Suppressor macrophage (primary cell): ENCODE results near the gene LSM12.
A peak's percentile ranks its signal among the peaks of the same experiment; 100 is the strongest.

Experiments used
- DNase-seq, 4 experiments: peaks; one replicate each; pipeline ENCODE4 v3.0.0-alpha.2; 2020 to 2022

LSM12 gene

DNA sequence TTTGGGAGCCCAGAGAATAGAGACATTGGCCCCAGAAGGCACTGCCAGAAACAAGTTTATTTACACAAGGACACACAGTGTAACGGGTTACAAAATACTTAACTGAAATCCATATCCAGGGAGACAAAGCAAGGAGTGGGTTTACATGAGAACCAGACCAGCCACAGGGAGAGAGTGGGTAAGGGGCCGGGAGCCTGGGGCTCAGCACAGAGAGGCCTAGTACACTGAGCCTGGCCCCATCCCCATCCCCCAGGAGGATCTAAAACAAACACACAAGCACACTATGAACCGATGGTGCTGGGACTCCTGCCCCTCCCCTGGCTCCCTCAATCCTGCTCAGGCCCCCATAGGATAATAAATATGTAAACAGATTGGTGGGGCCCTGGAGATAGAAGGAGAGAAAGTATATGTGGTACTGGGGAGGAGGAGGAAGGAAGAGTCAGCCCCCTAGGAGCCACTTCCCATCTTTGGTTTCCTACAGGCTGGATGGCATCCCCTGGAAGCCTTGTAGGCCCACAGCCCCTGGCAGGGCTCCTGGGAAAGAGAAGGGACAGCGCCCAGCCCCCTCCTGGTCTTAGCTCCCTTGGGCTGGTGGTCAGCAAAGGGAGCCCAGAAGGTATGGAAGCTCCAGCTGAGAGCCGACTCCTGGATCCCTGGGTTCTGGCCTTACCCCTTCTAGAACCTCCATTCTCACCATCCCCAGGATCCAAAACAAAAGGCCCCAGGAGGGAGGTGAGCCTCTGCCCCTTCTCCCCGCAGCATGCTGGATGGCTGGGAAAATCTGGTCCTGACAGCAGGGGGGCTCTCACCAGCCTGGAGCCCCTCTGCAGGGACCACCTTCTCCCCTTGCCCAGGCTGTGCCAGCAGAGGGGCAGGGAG is 10.5 kb upstream of the LSM12 start:
- DNase-seq, result no peak

- no peak for DNase-seq
Observed at GRCh38 chr17:44075598-44076293, 9.3 kb upstream of the LSM12 start.

DNA sequence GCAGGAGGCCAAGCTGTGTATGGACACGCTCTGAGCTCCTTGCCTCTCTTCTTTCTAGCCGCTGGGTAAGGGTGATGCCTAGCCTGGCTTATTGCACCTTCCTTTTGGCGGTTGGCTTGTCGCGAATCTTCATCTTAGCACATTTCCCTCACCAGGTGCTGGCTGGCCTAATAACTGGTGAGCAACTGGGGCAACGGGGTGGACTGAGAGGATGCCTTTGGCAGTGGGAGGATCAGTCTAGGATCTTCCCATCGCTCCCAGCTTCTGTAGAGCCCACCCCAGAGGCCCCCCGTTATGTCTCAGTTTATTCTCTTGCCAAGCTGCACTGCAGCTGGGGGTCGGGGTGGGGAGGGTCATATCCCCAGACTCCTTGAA is 8.4 kb upstream of the LSM12 start:
- DNase-seq, result no peak

- no peak for DNase-seq
Observed at GRCh38 chr17:44074231-44074910, 7.9 kb upstream of the LSM12 start.

GRCh38 chr17:44071772-44072171 is 5.3 kb upstream of the LSM12 start:
- DNase-seq, result peak in 3 of 4 experiments; percentile 33 to 46 (median 45)

DNA sequence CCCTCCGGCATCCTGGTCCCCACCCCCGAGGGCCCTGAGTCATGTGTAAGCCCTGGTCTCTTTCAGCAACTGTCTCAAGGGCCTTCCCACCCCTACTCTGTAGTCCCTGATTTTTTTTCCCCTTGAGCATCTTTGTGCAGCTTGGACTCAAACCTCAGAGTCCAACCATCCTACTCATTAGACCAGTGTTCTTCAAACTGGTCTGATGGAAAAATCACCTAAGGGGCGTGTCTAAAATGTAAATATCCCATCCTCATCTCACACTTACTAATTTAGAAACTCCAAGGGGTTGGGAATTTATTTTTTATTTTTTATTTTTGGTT is 4.7 kb upstream of the LSM12 start:
- DNase-seq, result no peak

DNA sequence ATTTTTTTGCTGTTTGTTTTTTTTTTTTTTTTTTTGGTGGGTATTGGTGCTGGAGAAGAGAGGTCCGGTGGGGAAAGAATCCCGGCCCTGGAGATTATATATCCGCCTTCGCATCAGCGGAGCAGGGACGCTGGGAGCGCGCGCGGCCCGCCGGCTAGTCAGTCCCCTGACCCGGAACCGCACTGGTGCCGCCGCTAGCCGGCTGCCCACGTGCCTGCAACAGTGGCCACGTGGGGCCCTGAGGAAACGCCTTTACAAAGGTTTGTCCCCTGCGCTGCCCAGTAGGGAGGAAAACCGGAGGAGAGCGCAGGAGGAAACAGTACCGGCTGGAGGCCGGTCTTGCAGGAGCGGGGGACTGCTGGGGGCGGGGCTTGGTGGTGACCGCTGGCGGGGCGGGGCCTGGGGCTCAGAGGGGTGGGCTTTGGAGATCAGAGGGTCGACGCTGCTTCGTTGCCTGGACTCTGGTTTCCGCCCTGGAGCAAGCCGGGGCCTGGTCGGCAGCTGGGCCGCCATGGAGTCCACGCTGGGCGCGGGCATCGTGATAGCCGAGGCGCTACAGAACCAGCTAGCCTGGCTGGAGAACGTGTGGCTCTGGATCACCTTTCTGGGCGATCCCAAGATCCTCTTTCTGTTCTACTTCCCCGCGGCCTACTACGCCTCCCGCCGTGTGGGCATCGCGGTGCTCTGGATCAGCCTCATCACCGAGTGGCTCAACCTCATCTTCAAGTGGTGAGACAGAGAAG is 4.2 kb upstream of the LSM12 start, which contains the start of gene G6PC3:
G6PC3 (plus strand) TSS at position 281 of the 743 bp plus-strand sequence; CDS start at position 512, 231 bp downstream.
- DNase-seq, result peak; percentile 96 to 98 (median 98)

- DNase-seq, result peak; percentile 43 to 72 (median 64)
Observed at GRCh38 chr17:44069974-44070454, 3.5 kb upstream of the LSM12 start.

GRCh38 chr17:44067545-44067940 is 1.1 kb upstream of the LSM12 start:
- DNase-seq, result peak; percentile 26 to 68 (median 48)

- DNase-seq, result no peak
Observed at GRCh38 chr17:44065668-44066203, 735 bp downstream of the LSM12 start.

- DNase-seq, result no peak
Observed at GRCh38 chr17:44063704-44064639, 2.5 kb downstream of the LSM12 start.

DNA sequence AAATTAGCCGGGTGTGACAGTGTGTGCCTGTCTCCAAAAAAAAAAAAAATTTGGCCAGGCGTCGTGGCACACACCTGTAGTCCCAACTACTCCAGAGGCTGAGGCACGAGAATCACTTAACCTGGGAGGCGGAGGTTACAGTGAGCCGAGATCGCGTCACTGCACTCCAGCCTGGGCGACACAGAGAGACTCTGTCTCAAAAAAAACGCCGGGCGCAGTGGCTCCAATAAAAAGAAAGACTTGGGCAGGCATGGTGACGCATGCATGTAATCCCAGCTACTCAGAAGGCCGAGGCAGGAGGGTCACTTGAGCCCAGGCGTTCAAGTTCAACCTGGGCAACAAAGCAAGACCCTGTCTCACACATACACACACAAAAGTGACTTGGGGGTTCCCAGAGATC is 3.6 kb downstream of the LSM12 start:
- DNase-seq, result no peak

DNA sequence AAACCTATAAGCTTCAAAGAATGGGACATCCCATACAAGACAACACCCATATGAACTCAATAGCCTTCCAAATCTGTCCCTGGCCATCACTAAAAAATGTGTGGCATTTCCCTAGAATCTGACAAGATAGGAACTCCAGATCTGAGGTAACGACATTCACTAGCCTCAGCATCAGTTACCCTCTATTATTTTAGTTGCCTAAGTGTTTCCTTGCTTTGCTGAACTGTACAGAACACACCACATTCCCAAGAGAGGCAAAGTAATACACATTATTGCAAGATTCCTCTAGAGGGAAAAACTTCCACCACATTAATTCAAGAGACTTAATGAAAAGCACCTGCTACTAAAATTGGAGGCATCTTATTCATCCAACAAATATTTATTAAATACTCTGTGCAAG is 5.0 kb downstream of the LSM12 start:
- no peak for DNase-seq

- DNase-seq, result no peak
Observed at GRCh38 chr17:44059101-44059892, 7.2 kb downstream of the LSM12 start.

DNA sequence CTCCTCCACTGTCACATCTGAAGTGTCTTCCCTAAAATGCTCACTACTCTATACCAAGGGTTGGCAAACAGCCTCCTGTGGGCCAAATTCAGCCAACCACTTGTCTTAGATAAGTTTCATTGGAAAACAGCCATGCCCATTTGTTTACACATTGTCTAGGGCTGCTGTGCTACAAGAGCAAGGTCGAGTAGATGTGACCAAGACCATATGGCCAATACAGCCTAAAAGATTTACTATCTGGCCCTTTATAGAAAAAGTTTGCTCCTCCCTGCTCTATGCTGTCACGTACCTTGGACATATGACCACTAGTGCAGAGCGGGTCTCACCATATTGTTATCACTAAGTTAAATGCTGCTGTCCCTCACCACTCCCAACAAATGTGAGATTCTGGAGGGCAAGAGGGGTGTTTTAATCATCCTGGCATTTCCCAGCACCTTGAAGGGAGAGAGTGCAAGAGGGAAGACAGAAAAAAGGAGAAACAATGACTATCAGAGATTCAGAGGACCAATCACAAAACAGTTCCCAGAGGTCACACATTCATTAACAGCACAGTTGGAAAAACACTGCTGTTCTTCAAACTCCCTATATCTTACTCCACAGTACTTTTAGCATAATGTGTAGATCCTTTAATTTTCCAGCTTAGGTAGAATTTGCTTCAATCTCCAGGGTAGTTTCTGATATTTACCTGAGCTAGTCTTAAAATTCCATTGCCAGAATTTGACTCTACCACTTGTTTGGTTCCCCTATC is 13.2 kb downstream of the LSM12 start:
- DNase-seq, result peak in 3 of 4 experiments; percentile 34 to 50 (median 44)

GRCh38 chr17:44049294-44050060 is 17.0 kb downstream of the LSM12 start:
- DNase-seq, result no peak

DNA sequence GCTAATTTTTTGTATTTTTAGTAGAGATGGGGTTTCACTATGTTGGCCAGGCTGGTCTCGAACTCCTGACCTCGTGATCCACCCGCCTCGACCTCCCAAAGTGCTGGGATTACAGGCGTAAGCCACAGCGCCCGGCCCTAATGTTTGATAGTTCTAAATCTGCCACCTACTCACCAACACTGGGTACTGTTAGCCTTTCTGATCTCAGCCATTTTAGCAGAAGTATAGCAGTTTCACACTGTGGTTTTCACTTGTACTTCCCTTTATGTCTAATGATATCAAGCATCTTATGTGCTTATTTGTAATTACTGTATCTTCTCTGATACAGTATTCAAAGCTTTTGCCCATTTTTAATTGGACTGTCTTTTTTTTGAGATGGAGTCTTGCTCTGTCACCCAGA is 19.6 kb downstream of the LSM12 start:
- peak in 2 of 4 experiments; percentile 35 to 42 for DNase-seq

DNA sequence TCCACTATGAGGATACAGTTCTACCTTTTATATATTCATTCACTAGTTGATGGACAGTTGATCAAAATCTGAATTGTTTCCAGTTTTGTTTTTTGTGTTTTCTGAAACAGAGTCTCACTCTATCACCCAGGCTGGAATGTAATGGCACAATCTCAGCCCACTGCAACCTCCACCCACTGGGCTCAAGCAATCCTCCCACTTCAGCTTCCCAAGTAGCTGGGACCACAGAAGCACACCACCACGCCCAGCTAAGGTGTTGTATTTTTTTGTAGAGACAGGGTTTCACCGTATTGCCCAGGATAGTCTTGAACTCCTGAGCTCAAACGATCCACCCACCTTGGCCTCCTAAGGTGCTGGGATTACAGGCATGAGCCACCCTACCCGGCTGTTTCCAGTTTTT is 21.0 kb downstream of the LSM12 start:
- DNase-seq, result peak in 1 of 4 experiments; percentile 11

GRCh38 chr17:44044071-44044470 is 22.4 kb downstream of the LSM12 start:
- DNase-seq, result peak; percentile 39 to 68 (median 52)
